Mesendoderm (in vitro differentiated cells): ENCODE measurements around the gene RNF31.

Experiments used
- DNase-seq: peaks from one replicate; pipeline ENCODE4 v3.0.0; 2013
- H2AK5ac ChIP-seq: 2 replicates; pipeline ENCODE4 v1.6.1; 2013; ENCODE audit warnings: low read length, inconsistent platforms
- H2BK120ac ChIP-seq: 2 replicates; pipeline ENCODE4 v1.6.1; 2013; ENCODE audit warnings: low read depth, mild to moderate bottlenecking, low read length, moderate library complexity, mixed read lengths
- H2BK15ac ChIP-seq: replicated peaks from 2 replicates; pipeline ENCODE4 v1.6.1; 2013; ENCODE audit warnings: low read depth, mild to moderate bottlenecking, moderate library complexity
- H2BK5ac ChIP-seq: 2 replicates; pipeline ENCODE4 v1.6.1; 2013; ENCODE audit warnings: low read length, inconsistent platforms
- H3K18ac ChIP-seq: 2 replicates; pipeline ENCODE4 v1.6.1; 2013; ENCODE audit warnings: mild to moderate bottlenecking, low read length, mixed read lengths
- H3K23ac ChIP-seq: one replicate; pipeline ENCODE4 v1.6.1; 2013; ENCODE audit warnings: low read length
- H3K27ac ChIP-seq: 2 replicates; pipeline ENCODE4 v1.5.1; 2013; ENCODE audit warnings: low read depth, mild to moderate bottlenecking, inconsistent platforms, low read length, moderate library complexity
- H3K27me3 ChIP-seq: 2 replicates; pipeline ENCODE4 v1.6.1; 2013; ENCODE audit warnings: low read length, control low read depth, mild to moderate bottlenecking, inconsistent platforms; ENCODE audit not compliant: insufficient read depth, poor library complexity
- H3K36me3 ChIP-seq: 2 replicates; pipeline ENCODE4 v1.6.1; 2013; ENCODE audit warnings: low read length, inconsistent platforms; ENCODE audit not compliant: control insufficient read depth, insufficient read depth
- H3K4ac ChIP-seq: one replicate; pipeline ENCODE4 v1.6.1; 2013; ENCODE audit warnings: low read depth, mild to moderate bottlenecking, low read length, moderate library complexity
- H3K4me1 ChIP-seq: 2 replicates; pipeline ENCODE4 v1.6.1; 2013; ENCODE audit warnings: low read depth, low read length, inconsistent platforms; ENCODE audit not compliant: control insufficient read depth
- H3K4me2 ChIP-seq: 2 replicates; pipeline ENCODE4 v1.6.1; 2013; ENCODE audit warnings: low read length
- H3K4me3 ChIP-seq: 2 replicates; pipeline ENCODE4 v1.5.1; 2013; ENCODE audit warnings: mild to moderate bottlenecking, low read length
- H3K56ac ChIP-seq: one replicate; pipeline ENCODE4 v1.6.1; 2013; ENCODE audit warnings: low read length
- H3K79me1 ChIP-seq: 2 replicates; pipeline ENCODE4 v1.6.1; 2013; ENCODE audit warnings: low read length, inconsistent platforms
- H3K79me2 ChIP-seq: 2 replicates; pipeline ENCODE4 v1.6.1; 2013; ENCODE audit warnings: mild to moderate bottlenecking, low read length; ENCODE audit not compliant: control insufficient read depth, insufficient read depth
- H3K9ac ChIP-seq: 2 replicates; pipeline ENCODE4 v1.6.1; 2013; ENCODE audit warnings: low read length, inconsistent platforms
- H4K5ac ChIP-seq: one replicate; pipeline ENCODE4 v1.6.1; 2013; ENCODE audit warnings: low read length
- H4K8ac ChIP-seq: one replicate; pipeline ENCODE4 v1.6.1; 2013; ENCODE audit warnings: low read depth, mild to moderate bottlenecking, control low read depth, low read length, moderate library complexity
- WGBS: extraction: QIAGEN DNeasy Blood & Tissue Kit; methylation state at CpG from one replicate; pipeline ENCODE4 v1.1.7; 2013; ENCODE audit warnings: low lambda C conversion rate, missing lambda C conversion rate; ENCODE audit not compliant: insufficient coverage; ENCODE audit errors: extremely low coverage; 5-methylcytosine and 5-hydroxymethylcytosine counted together

The RNF31 gene

GRCh38 chr14:24122416-24122815 is 24.9 kb upstream of the RNF31 start:
- H4K5ac ChIP-seq = no peak overlapping the region
- no peak overlapping the region for H2BK15ac ChIP-seq
- H4K8ac ChIP-seq = no peak overlapping the region
- H3K79me1 ChIP-seq = no peaks in the 10 kb centered on the region
- H3K18ac ChIP-seq = no peak overlapping the region
- no peak overlapping the region for H3K4me2 ChIP-seq
- H3K27me3 ChIP-seq = no peaks in the 10 kb centered on the region
- WGBS = no CpG with 5 or more reads among the region's 4 CpGs
- H3K4me1 ChIP-seq = no peaks in the 10 kb centered on the region
- DNase-seq = no peak
- no peak overlapping the region for H3K56ac ChIP-seq
- H3K4me3 ChIP-seq = no peak overlapping the region
- H2BK120ac ChIP-seq = no peak overlapping the region
- no peak overlapping the region for H2BK5ac ChIP-seq
- H3K79me2 ChIP-seq = no peaks in the 10 kb centered on the region
- no peak overlapping the region for H3K4ac ChIP-seq
- no peak overlapping the region for H3K9ac ChIP-seq
- H3K36me3 ChIP-seq = peaks cover 1% of the 10 kb centered on the region
- no peak overlapping the region for H3K27ac ChIP-seq
- no peak overlapping the region for H2AK5ac ChIP-seq
- no peak overlapping the region for H3K23ac ChIP-seq

- Histone ChIP-seq H3K23ac (no peak overlapping the region), H3K4ac (no peak overlapping the region), H3K27me3 (no peaks in the 10 kb centered on the region), H3K4me2 (no peak overlapping the region), H3K56ac (no peak overlapping the region), H3K79me1 (no peaks in the 10 kb centered on the region), H3K4me1 (no peaks in the 10 kb centered on the region), H3K18ac (no peak overlapping the region), H3K79me2 (no peaks in the 10 kb centered on the region), H3K36me3 (peaks cover 1% of the 10 kb centered on the region), H2BK15ac (no peak overlapping the region), H3K4me3 (no peak overlapping the region), H3K27ac (no peak overlapping the region), H3K9ac (no peak overlapping the region), H2BK120ac (no peak overlapping the region), H4K5ac (no peak overlapping the region), H4K8ac (no peak overlapping the region), H2BK5ac (no peak overlapping the region), H2AK5ac (no peak overlapping the region)
- no CpG with 5 or more reads among the region's 8 CpGs for WGBS
- no peak for DNase-seq
Measured at GRCh38 chr14:24122898-24123297, 24.4 kb upstream of the RNF31 start.

GRCh38 chr14:24123424-24124417 is 23.6 kb upstream of the RNF31 start:
- Histone ChIP-seq H3K27ac (no peak overlapping the region), H3K36me3 (peaks cover 1% of the 10 kb centered on the region), H3K4me3 (no peak overlapping the region), H3K4me1 (no peaks in the 10 kb centered on the region), H3K18ac (no peak overlapping the region), H2AK5ac (no peak overlapping the region), H2BK5ac (no peak overlapping the region), H3K4ac (no peak overlapping the region), H4K8ac (no peak overlapping the region), H3K27me3 (no peaks in the 10 kb centered on the region), H2BK120ac (no peak overlapping the region), H2BK15ac (no peak overlapping the region), H4K5ac (no peak overlapping the region), H3K79me1 (no peaks in the 10 kb centered on the region), H3K79me2 (no peaks in the 10 kb centered on the region), H3K23ac (no peak overlapping the region), H3K4me2 (no peak overlapping the region), H3K9ac (no peak overlapping the region), H3K56ac (no peak overlapping the region)
- WGBS = no CpG with 5 or more reads among the region's 9 CpGs
- DNase-seq = no peak

- Histone ChIP-seq H3K56ac (no peak overlapping the region), H4K5ac (no peak overlapping the region), H2AK5ac (no peak overlapping the region), H3K4me1 (no peaks in the 10 kb centered on the region), H3K27ac (no peak overlapping the region), H3K27me3 (no peaks in the 10 kb centered on the region), H3K36me3 (peaks cover 1% of the 10 kb centered on the region), H3K4me3 (no peak overlapping the region), H3K23ac (no peak overlapping the region), H3K9ac (no peak overlapping the region), H3K79me1 (no peaks in the 10 kb centered on the region), H3K4me2 (no peak overlapping the region), H3K4ac (no peak overlapping the region), H2BK5ac (no peak overlapping the region), H2BK15ac (no peak overlapping the region), H2BK120ac (no peak overlapping the region), H4K8ac (no peak overlapping the region), H3K79me2 (no peaks in the 10 kb centered on the region), H3K18ac (no peak overlapping the region)
- no peak for DNase-seq
Measured at GRCh38 chr14:24126939-24127338, 20.4 kb upstream of the RNF31 start.

- WGBS = no CpG with 5 or more reads among the region's 2 CpGs
- Histone ChIP-seq H3K23ac (no peak overlapping the region), H3K27ac (no peak overlapping the region), H4K5ac (no peak overlapping the region), H3K4me2 (no peak overlapping the region), H2BK120ac (no peak overlapping the region), H3K27me3 (no peaks in the 10 kb centered on the region), H3K9ac (no peak overlapping the region), H3K36me3 (no peaks in the 10 kb centered on the region), H3K79me1 (no peaks in the 10 kb centered on the region), H2BK5ac (no peak overlapping the region), H3K4me1 (no peaks in the 10 kb centered on the region), H3K79me2 (no peaks in the 10 kb centered on the region), H4K8ac (no peak overlapping the region), H2AK5ac (no peak overlapping the region), H3K56ac (no peak overlapping the region), H2BK15ac (no peak overlapping the region), H3K4ac (no peak overlapping the region), H3K18ac (no peak overlapping the region), H3K4me3 (no peak overlapping the region)
- DNase-seq = no peak
Measured at GRCh38 chr14:24127673-24128072, 19.6 kb upstream of the RNF31 start.
